Activated effector memory CD4-positive, alpha-beta T cell treated with Interleukin-2 at 50 U/mL for 16 hours (primary cell): Measurements from ENCODE around the gene LSP1.

Experiments
- DNase-seq: peaks from one replicate; pipeline ENCODE4 v3.0.0-alpha.2; 2020

Gene LSP1

GRCh38 chr11:1920128-1920908 lies 67.4 kb downstream of the LSP1 start:
- DNase-seq = no peak

- no peak for DNase-seq
These were observed 68.2 kb downstream of the LSP1 start for GRCh38 chr11:1920909-1921573.

- no peak for DNase-seq
These were observed 68.8 kb downstream of the LSP1 start for GRCh38 chr11:1921574-1922141.

GRCh38 chr11:1922481-1923081 lies 69.7 kb downstream of the LSP1 start:
- DNase-seq = no peak

- DNase-seq = no peak
These were observed 70.5 kb downstream of the LSP1 start for GRCh38 chr11:1923201-1923956.

GRCh38 chr11:1924181-1924580 lies 71.3 kb downstream of the LSP1 start:
- no peak for DNase-seq

- DNase-seq = no peak
These were observed 71.9 kb downstream of the LSP1 start for GRCh38 chr11:1924646-1925372.

GRCh38 chr11:1925373-1926155 lies 72.7 kb downstream of the LSP1 start:
- no peak for DNase-seq

- DNase-seq = no peak
These were observed 73.5 kb downstream of the LSP1 start for GRCh38 chr11:1926156-1927025.

GRCh38 chr11:1927026-1927847 lies 74.4 kb downstream of the LSP1 start:
- no peak for DNase-seq

GRCh38 chr11:1927848-1928469 lies 75.1 kb downstream of the LSP1 start:
- DNase-seq = no peak

- DNase-seq = no peak
These were observed 75.6 kb downstream of the LSP1 start for GRCh38 chr11:1928470-1928890.

- no peak for DNase-seq
These were observed 76.1 kb downstream of the LSP1 start for GRCh38 chr11:1928891-1929541.

- DNase-seq = no peak
These were observed 77.0 kb downstream of the LSP1 start for GRCh38 chr11:1929621-1930461.

GRCh38 chr11:1930462-1930830 lies 77.6 kb downstream of the LSP1 start:
- DNase-seq = no peak

GRCh38 chr11:1931341-1932104 lies 78.6 kb downstream of the LSP1 start:
- DNase-seq = no peak

- DNase-seq = no peak
These were observed 79.2 kb downstream of the LSP1 start for GRCh38 chr11:1932105-1932480.
